Daoy (cell line): ENCODE data around the gene NPY4R2. TPM values are rescaled to one million over a fixed set of nuclear protein-coding genes. Genes with fewer than 3 reads are reported as not detected.
"Not testable (repeated sequence)": the region's sequence is repeated elsewhere in the genome, so short reads cannot be mapped to it uniquely, and the experiment has no call there.

ENCODE experiments used
- DNase-seq: peaks from one replicate; pipeline ENCODE4 v3.0.0-alpha.2; 2015; ENCODE audit warnings: low read depth
- total RNA-seq: library from RNA; depleted of rRNA; stranded (reverse); fragments of >200 nt; shearing (Covaris generic); gene quantifications from 2 replicates; pipeline ENCODE4 v1.2.3, GENCODE V29; 2014

NPY4R2 gene
- total RNA-seq, 1 experiment from 2014 or later, result not detected

- DNase-seq, result not testable (repeated sequence)
Observed at GRCh38 chr10:47932824-47933223, 14.4 kb downstream of the NPY4R2 start.

- not testable (repeated sequence) for DNase-seq
Observed at GRCh38 chr10:47933462-47933861, 15.0 kb downstream of the NPY4R2 start.

- DNase-seq, result not testable (repeated sequence)
Observed at GRCh38 chr10:47936772-47937228, 18.3 kb downstream of the NPY4R2 start.

- not testable (repeated sequence) for DNase-seq
Observed at GRCh38 chr10:47937634-47938033, 19.2 kb downstream of the NPY4R2 start.

GRCh38 chr10:47940821-47941220 is 22.4 kb downstream of the NPY4R2 start:
- DNase-seq, result not testable (repeated sequence)

GRCh38 chr10:47941379-47941778 is 22.9 kb downstream of the NPY4R2 start:
- DNase-seq, result not testable (repeated sequence)

- not testable (repeated sequence) for DNase-seq
Observed at GRCh38 chr10:47942351-47943019, 24.0 kb downstream of the NPY4R2 start.

GRCh38 chr10:47943328-47943727 is 24.9 kb downstream of the NPY4R2 start:
- DNase-seq, result not testable (repeated sequence)

GRCh38 chr10:47947424-47947823 is 29.0 kb downstream of the NPY4R2 start:
- not testable (repeated sequence) for DNase-seq

GRCh38 chr10:47957158-47957557 is 38.7 kb downstream of the NPY4R2 start:
- not testable (repeated sequence) for DNase-seq

- not testable (repeated sequence) for DNase-seq
Observed at GRCh38 chr10:47959677-47960076, 41.2 kb downstream of the NPY4R2 start.

- DNase-seq, result not testable (repeated sequence)
Observed at GRCh38 chr10:47960699-47961098, 42.2 kb downstream of the NPY4R2 start.

GRCh38 chr10:47962785-47963184 is 44.3 kb downstream of the NPY4R2 start:
- DNase-seq, result not testable (repeated sequence)

- DNase-seq, result not testable (repeated sequence)
Observed at GRCh38 chr10:47964280-47965063, 46.0 kb downstream of the NPY4R2 start.

GRCh38 chr10:47968988-47969387 is 50.5 kb downstream of the NPY4R2 start:
- DNase-seq, result not testable (repeated sequence)

- not testable (repeated sequence) for DNase-seq
Observed at GRCh38 chr10:47970047-47970446, 51.6 kb downstream of the NPY4R2 start.

- DNase-seq, result not testable (repeated sequence)
Observed at GRCh38 chr10:47971598-47971997, 53.1 kb downstream of the NPY4R2 start.

- DNase-seq, result not testable (repeated sequence)
Observed at GRCh38 chr10:47972077-47972476, 53.6 kb downstream of the NPY4R2 start.
